ENCODE data around the gene ERC2. TPM values are rescaled to one million over a fixed set of nuclear protein-coding genes. Genes with fewer than 3 reads are reported as not detected.

The ERC2 gene
- total RNA-seq, 1 donor from 2014 or later = 32.5 TPM

DNA sequence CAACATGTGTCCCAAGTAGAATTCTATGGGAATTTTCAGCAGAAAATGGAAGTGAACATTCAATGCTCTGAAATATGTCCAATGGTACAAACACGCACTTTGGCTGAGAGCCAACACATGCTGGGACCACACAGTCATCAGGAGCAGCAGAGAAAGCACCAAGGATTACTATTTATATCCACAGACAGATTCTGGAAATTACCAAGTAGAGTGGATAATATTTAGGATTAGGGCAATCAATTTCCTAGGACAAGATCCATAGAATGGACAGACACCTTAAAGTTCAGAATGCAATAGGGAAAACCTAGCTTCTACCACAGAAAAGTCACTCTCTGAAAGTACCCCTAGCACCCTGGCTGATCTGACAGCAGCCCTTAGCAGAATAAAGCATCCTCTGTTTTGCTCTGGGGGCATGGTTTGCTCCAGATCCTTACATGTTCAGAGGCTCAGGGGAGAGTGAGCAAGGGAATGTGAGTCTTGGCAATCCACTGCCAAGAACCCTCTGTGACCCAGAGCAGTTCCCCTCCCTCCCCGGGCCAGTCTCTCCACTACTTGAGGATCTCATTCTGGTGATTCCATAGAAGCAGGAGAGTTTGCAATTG is 775.2 kb downstream of the ERC2 start:
- Mint-ChIP-seq H3K9me3 (ENCODE audit: low read depth) (no peaks in the 10 kb centered on the region), H3K4me3 (ENCODE audit: low read depth) (no peak overlapping the region), H3K36me3 (ENCODE audit: insufficient read depth) (peaks cover 2% of the 10 kb centered on the region), H3K4me1 (ENCODE audit: low read depth) (no peaks in the 10 kb centered on the region), H3K27me3 (no peaks in the 10 kb centered on the region), H3K27ac (no peak overlapping the region)
- TF ChIP-seq, protein P1, sequence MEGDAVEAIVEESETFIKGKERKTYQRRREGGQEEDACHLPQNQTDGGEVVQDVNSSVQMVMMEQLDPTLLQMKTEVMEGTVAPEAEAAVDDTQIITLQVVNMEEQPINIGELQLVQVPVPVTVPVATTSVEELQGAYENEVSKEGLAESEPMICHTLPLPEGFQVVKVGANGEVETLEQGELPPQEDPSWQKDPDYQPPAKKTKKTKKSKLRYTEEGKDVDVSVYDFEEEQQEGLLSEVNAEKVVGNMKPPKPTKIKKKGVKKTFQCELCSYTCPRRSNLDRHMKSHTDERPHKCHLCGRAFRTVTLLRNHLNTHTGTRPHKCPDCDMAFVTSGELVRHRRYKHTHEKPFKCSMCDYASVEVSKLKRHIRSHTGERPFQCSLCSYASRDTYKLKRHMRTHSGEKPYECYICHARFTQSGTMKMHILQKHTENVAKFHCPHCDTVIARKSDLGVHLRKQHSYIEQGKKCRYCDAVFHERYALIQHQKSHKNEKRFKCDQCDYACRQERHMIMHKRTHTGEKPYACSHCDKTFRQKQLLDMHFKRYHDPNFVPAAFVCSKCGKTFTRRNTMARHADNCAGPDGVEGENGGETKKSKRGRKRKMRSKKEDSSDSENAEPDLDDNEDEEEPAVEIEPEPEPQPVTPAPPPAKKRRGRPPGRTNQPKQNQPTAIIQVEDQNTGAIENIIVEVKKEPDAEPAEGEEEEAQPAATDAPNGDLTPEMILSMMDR (IDR thresholded peaks at IDR 0.05; ENCODE audit: unreplicated experiment) = no peak
- no peak for DNase-seq (ENCODE audit: low spot score, unreplicated experiment)

DNA sequence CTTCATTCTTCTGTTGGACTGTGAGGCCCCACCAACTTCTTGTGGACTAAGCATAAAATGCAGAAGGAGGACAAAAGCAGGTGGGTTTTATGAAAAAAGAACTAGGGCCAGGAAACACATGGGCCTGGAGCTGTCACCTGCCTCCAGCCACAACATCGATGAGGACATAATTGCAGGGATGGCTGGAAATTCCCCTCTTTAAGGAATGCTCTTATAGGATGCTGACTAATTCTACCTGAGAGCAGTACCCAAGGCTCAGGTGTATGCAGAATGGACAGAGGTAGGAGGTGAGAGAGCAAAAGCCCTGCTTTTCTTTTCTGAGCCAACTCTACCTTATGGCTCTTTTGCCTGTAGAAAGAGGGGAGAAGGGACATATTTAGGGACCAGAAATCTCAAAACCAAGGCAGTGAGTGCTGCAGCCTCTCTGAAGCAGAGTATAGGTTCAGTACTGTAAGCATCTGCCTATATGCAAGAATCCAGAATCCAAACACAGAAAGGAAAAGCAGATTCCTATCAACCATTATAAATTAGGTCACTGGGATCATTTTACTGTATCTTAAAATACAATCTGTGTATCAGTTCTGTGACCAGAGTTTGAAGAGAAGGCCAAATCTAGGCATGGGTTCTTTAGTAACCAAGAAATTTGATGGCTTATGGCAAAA is 775.8 kb downstream of the ERC2 start:
- Mint-ChIP-seq H3K9me3 (ENCODE audit: low read depth) (no peaks in the 10 kb centered on the region), H3K27me3 (no peaks in the 10 kb centered on the region), H3K27ac (no peak overlapping the region), H3K4me1 (ENCODE audit: low read depth) (no peaks in the 10 kb centered on the region), H3K4me3 (ENCODE audit: low read depth) (no peak overlapping the region), H3K36me3 (ENCODE audit: insufficient read depth) (no peaks in the 10 kb centered on the region)
- no peak for DNase-seq (ENCODE audit: low spot score, unreplicated experiment)
- TF ChIP-seq, protein P1 (IDR thresholded peaks at IDR 0.05; ENCODE audit: unreplicated experiment) = no peak

DNA sequence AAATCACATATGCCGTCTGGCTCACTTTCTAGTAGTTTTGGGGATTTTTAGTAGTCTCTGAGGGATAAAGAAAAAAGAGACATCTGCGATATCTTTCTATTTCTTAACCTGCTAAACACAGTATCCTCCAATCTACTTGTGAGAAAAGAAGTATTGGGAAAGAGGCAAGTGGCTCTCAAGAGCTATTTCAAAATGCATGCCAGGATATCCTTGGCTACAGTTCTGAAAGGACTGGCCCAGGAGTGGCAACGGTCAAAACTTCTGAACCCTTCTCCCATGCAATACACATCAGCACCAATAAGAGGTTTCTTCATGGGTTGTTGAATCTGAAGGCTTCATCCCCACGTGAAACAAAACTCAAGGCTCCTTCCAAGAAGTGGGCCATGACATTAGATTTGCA is 777.1 kb downstream of the ERC2 start:
- H3K9me3 Mint-ChIP-seq (ENCODE audit: low read depth) = no peaks in the 10 kb centered on the region
- no peak overlapping the region for H3K4me3 Mint-ChIP-seq (ENCODE audit: low read depth)
- no peak for DNase-seq (ENCODE audit: low spot score, unreplicated experiment)
- no peaks in the 10 kb centered on the region for H3K4me1 Mint-ChIP-seq (ENCODE audit: low read depth)
- TF ChIP-seq, protein P1 (IDR thresholded peaks at IDR 0.05; ENCODE audit: unreplicated experiment) = no peak
- no peaks in the 10 kb centered on the region for H3K36me3 Mint-ChIP-seq (ENCODE audit: insufficient read depth)
- no peaks in the 10 kb centered on the region for H3K27me3 Mint-ChIP-seq
- H3K27ac Mint-ChIP-seq = no peak overlapping the region

DNA sequence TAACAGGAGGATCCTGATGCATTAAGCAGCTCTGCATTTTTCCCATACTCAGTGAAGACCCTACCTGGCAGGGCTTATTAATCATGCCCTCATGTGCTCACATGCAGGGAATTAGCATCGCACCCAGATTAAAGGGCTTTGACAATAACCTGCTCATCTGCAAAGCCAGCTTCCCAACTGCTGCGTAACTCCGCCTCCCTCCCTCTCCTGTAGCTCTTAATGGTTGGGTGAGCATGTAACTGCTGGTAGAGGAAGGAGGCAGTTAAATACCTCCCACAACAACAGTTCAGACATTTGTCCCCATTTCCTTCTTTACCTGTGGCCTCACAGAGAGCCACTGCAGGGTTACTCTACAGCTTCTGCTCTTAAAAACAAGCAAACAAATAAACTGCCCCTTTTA is 777.5 kb downstream of the ERC2 start:
- Mint-ChIP-seq H3K36me3 (ENCODE audit: insufficient read depth) (no peaks in the 10 kb centered on the region), H3K4me3 (ENCODE audit: low read depth) (no peak overlapping the region), H3K9me3 (ENCODE audit: low read depth) (no peaks in the 10 kb centered on the region), H3K27me3 (no peaks in the 10 kb centered on the region), H3K4me1 (ENCODE audit: low read depth) (no peaks in the 10 kb centered on the region), H3K27ac (no peak overlapping the region)
- no peak for DNase-seq (ENCODE audit: low spot score, unreplicated experiment)
- TF ChIP-seq, protein P1 (IDR thresholded peaks at IDR 0.05; ENCODE audit: unreplicated experiment) = no peak

DNA sequence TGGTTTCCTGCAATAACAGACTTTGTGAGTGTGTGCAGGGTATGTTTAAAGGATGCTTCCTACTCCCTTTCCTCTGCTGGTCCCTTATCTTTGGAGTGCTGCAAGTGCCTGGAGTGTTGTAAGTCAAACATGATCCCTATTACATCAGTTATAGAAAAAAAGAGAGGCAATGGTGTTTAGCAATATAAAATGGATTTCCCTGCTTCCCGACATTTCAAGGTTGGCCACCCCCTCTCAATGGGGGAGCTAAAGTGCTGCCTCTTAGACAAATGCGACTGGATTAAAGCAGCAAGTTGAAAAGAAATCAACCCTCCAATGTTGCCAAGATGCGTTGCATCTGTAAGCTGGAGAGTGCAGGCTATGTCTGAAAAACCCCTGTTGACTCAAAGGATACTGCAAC is 778.1 kb downstream of the ERC2 start:
- Mint-ChIP-seq H3K27me3 (no peaks in the 10 kb centered on the region), H3K9me3 (ENCODE audit: low read depth) (no peaks in the 10 kb centered on the region), H3K4me1 (ENCODE audit: low read depth) (no peaks in the 10 kb centered on the region), H3K36me3 (ENCODE audit: insufficient read depth) (no peaks in the 10 kb centered on the region), H3K4me3 (ENCODE audit: low read depth) (no peak overlapping the region), H3K27ac (no peak overlapping the region)
- DNase-seq (ENCODE audit: low spot score, unreplicated experiment) = no peak
- TF ChIP-seq, protein P1 (IDR thresholded peaks at IDR 0.05; ENCODE audit: unreplicated experiment) = no peak
